ENCODE results near the gene TPP2.
A peak's percentile ranks its signal among the peaks of the same experiment; 100 is the strongest.

TPP2 gene

DNA sequence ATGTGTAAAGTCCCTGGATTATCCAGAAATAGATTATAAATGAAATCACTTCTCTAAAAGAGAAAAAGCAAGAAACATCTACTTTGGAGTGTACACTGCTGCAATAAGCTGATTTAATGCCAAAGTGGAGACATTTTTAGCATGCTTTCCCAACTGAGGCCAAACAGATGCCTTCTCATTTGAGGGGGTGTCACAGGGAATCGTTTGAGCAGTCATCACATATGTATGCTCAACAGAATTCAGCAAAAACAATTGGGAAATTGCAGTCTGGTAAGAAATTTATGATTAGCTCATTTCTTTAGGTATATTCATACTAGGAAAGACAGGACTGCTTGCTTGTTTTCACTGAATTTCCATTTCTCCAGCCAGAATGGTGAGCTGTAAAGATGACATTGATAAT, 27.3 kb upstream of the TPP2 start:
- Histone ChIP-seq H3K4me1 (ENCODE audit: control insufficient read depth, insufficient read depth, low read length) (peaks cover 4% of the 10 kb centered on the region; the same call in 1 of the 2 replicates), H3K27ac (ENCODE audit: low read depth, low read length) (no peak overlapping the region), H3K36me3 (ENCODE audit: control insufficient read depth, insufficient read depth, low read length) (no peaks in the 10 kb centered on the region), H3K4me3 (ENCODE audit: low read depth, low read length) (no peak overlapping the region), H3K9me3 (ENCODE audit: control insufficient read depth, insufficient read depth, low read length) (no peaks in the 10 kb centered on the region), H3K9ac (ENCODE audit: low read depth, low read length) (no peak overlapping the region), H3K27me3 (ENCODE audit: control insufficient read depth, insufficient read depth, low read length) (no peaks in the 10 kb centered on the region)

DNA sequence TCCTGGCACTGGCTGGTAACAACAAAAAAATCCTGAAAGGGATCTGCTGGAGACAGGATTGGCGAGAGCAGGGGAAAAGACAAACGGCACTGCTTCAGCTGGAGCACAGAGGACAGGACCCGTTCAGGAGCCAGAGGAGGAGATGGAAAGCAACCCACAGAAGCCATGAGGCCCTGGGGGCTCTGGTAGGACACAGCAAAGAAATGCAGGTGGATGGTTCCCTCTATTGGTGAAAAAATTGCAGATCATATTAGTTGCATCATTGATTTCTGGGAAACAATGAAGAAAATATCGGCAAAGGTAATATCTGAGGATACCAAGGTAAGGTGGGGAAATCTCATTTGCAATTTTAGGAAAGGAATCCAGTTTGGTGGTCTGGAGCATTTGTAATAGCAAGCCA, 25.7 kb upstream of the TPP2 start:
- Histone ChIP-seq H3K4me3 (ENCODE audit: low read depth, low read length) (no peak overlapping the region), H3K27ac (ENCODE audit: low read depth, low read length) (no peak overlapping the region), H3K9ac (ENCODE audit: low read depth, low read length) (no peak overlapping the region), H3K9me3 (ENCODE audit: control insufficient read depth, insufficient read depth, low read length) (no peaks in the 10 kb centered on the region), H3K36me3 (ENCODE audit: control insufficient read depth, insufficient read depth, low read length) (no peaks in the 10 kb centered on the region), H3K4me1 (ENCODE audit: control insufficient read depth, insufficient read depth, low read length) (peaks cover 4% of the 10 kb centered on the region; the same call in 1 of the 2 replicates), H3K27me3 (ENCODE audit: control insufficient read depth, insufficient read depth, low read length) (no peaks in the 10 kb centered on the region)

DNA sequence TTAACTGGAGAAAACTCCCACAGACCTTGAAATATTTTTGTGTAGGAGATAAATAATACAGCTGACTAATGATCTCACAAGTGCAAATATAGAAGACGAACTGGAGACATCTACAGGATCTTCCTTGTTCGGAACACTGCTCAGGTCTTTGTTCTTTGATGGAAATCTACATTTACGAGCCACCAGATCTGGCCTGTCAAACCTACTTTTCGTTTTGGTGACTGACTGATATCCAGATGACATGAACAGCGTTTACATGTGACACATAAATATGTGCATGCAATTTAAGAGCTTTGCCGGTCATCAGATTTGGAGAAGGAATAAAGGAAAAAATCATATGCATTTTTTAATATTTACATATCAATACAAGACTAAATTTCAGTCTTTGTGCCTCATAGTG, 24.5 kb upstream of the TPP2 start:
- no peak overlapping the region for H3K27ac ChIP-seq (ENCODE audit: low read depth, low read length)
- H3K9me3 ChIP-seq (ENCODE audit: control insufficient read depth, insufficient read depth, low read length), result no peaks in the 10 kb centered on the region
- no peak overlapping the region for H3K4me3 ChIP-seq (ENCODE audit: low read depth, low read length)
- H3K4me1 ChIP-seq (ENCODE audit: control insufficient read depth, insufficient read depth, low read length), result no peaks in the 10 kb centered on the region
- H3K9ac ChIP-seq (ENCODE audit: low read depth, low read length), result no peak overlapping the region
- H3K27me3 ChIP-seq (ENCODE audit: control insufficient read depth, insufficient read depth, low read length), result no peaks in the 10 kb centered on the region
- H3K36me3 ChIP-seq (ENCODE audit: control insufficient read depth, insufficient read depth, low read length), result no peaks in the 10 kb centered on the region

DNA sequence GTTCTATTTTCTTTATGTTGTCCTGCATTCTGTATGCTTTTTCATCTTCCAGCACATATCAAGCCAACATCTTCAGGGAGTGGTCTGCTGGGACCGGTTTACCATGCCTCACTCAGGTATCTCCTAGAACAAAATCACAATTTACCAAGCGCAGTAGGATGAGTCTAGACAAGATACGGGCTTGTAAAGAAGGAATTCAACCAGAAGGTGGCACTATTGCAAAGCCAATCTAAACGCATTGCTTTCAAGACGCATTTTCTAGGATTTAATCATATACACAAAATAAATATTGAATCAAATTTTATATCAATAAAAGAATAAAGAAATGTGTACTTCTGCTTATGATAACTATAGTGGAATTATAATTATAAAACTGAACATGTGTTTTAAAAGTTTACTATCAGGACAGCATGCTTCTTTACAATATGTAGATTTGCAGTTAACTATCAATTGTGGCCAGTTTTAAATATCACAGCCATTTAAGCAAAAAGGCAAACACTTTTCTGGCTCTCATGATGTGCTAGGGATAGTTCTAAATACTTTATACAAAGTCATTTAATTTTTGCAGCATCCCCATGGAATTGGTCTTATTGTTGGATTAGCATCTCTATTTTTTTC, 16.1 kb upstream of the TPP2 start:
- H3K36me3 ChIP-seq (ENCODE audit: control insufficient read depth, insufficient read depth, low read length), result no peaks in the 10 kb centered on the region
- H3K27me3 ChIP-seq (ENCODE audit: control insufficient read depth, insufficient read depth, low read length), result no peaks in the 10 kb centered on the region
- no peak overlapping the region for H3K9ac ChIP-seq (ENCODE audit: low read depth, low read length)
- no peak overlapping the region for H3K4me3 ChIP-seq (ENCODE audit: low read depth, low read length)
- no peaks in the 10 kb centered on the region for H3K9me3 ChIP-seq (ENCODE audit: control insufficient read depth, insufficient read depth, low read length)
- H3K27ac ChIP-seq (ENCODE audit: low read depth, low read length), result no peak overlapping the region
- H3K4me1 ChIP-seq (ENCODE audit: control insufficient read depth, insufficient read depth, low read length), result no peaks in the 10 kb centered on the region

DNA sequence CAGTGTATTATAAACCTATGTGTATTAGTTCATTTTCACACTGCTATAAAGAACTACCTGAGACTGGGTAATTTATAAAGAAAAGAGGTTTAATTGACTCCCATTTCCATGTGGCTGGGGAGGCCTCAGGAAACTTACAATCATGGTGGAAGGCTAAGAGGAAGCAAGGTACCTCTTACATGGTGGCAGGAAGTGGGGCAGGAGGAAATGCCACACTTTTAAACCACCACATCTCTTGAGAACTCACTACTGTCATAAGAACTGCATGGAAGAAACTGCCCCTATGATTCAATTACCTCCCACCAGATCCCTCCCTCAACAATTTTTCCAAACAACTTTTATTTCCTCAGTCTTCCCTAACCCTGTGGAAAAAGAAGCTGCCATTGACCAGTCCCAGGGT, 14.5 kb upstream of the TPP2 start:
- no peaks in the 10 kb centered on the region for H3K9me3 ChIP-seq (ENCODE audit: control insufficient read depth, insufficient read depth, low read length)
- no peak overlapping the region for H3K4me3 ChIP-seq (ENCODE audit: low read depth, low read length)
- no peak overlapping the region for H3K9ac ChIP-seq (ENCODE audit: low read depth, low read length)
- no peaks in the 10 kb centered on the region for H3K36me3 ChIP-seq (ENCODE audit: control insufficient read depth, insufficient read depth, low read length)
- no peak overlapping the region for H3K27ac ChIP-seq (ENCODE audit: low read depth, low read length)
- H3K4me1 ChIP-seq (ENCODE audit: control insufficient read depth, insufficient read depth, low read length), result no peaks in the 10 kb centered on the region
- H3K27me3 ChIP-seq (ENCODE audit: control insufficient read depth, insufficient read depth, low read length), result no peaks in the 10 kb centered on the region

DNA sequence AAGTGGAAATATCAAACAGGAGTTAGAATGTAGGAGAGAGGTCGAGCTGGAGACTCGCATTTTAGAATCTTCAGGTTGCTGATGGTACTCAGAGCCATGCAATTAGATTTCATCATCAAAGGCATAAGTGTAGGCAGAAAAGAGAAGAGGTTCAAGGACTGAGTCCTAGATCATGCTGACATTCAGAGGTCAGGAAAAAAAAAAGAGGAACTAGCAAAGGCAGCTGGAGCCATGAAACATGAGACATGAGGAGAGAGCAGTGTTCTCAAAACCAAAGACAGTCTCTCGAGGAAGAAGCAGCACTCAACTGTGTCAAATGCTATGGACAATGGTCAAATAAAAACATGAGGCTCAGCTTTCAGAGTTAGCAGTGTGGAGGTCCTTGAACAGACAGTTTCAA, 12.4 kb upstream of the TPP2 start:
- no peaks in the 10 kb centered on the region for H3K4me1 ChIP-seq (ENCODE audit: control insufficient read depth, insufficient read depth, low read length)
- no peaks in the 10 kb centered on the region for H3K27me3 ChIP-seq (ENCODE audit: control insufficient read depth, insufficient read depth, low read length)

GRCh38 chr13:102586615-102587014, 10.2 kb upstream of the TPP2 start:
- H3K9ac ChIP-seq (ENCODE audit: low read depth, low read length), result no peak overlapping the region
- no peak overlapping the region for H3K4me3 ChIP-seq (ENCODE audit: low read depth, low read length)
- 0 out of 2 replicates have a peak, but pooled peaks cover under 1% of the 10 kb centered on the region for H3K4me1 ChIP-seq (ENCODE audit: control insufficient read depth, insufficient read depth, low read length)
- H3K36me3 ChIP-seq (ENCODE audit: control insufficient read depth, insufficient read depth, low read length), result no peaks in the 10 kb centered on the region
- no peaks in the 10 kb centered on the region for H3K9me3 ChIP-seq (ENCODE audit: control insufficient read depth, insufficient read depth, low read length)
- no peak overlapping the region for H3K27ac ChIP-seq (ENCODE audit: low read depth, low read length)
- no peaks in the 10 kb centered on the region for H3K27me3 ChIP-seq (ENCODE audit: control insufficient read depth, insufficient read depth, low read length)

More for the DNA sequence above, 12.4 kb upstream of the TPP2 start:
- Histone ChIP-seq H3K36me3 (ENCODE audit: control insufficient read depth, insufficient read depth, low read length) (no peaks in the 10 kb centered on the region), H3K9me3 (ENCODE audit: control insufficient read depth, insufficient read depth, low read length) (no peaks in the 10 kb centered on the region), H3K27ac (ENCODE audit: low read depth, low read length) (no peak overlapping the region), H3K4me3 (ENCODE audit: low read depth, low read length) (no peak overlapping the region), H3K9ac (ENCODE audit: low read depth, low read length) (no peak overlapping the region)

DNA sequence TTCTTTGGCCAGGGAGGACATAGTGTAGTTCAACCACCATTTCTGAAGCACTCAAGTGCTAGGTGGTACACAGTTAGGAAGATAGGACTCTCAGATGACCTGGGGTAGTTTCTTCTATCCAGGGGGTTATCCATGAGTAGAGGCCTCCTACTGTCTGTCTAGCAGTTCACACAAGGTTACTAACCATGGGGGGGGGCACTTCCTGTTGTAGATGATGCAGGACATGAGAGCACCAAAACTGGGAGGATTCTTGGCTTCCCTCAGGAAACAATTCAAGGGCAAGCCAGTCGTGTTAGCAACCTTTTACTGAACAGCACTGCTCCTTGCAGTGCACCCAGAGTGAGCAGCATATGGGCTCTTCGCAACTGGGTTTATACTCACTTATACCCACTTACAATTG, 8.9 kb upstream of the TPP2 start:
- Histone ChIP-seq H3K9ac (ENCODE audit: low read depth, low read length) (no peak overlapping the region), H3K27me3 (ENCODE audit: control insufficient read depth, insufficient read depth, low read length) (no peaks in the 10 kb centered on the region), H3K36me3 (ENCODE audit: control insufficient read depth, insufficient read depth, low read length) (no peaks in the 10 kb centered on the region), H3K4me3 (ENCODE audit: low read depth, low read length) (no peak overlapping the region), H3K27ac (ENCODE audit: low read depth, low read length) (no peak overlapping the region), H3K4me1 (ENCODE audit: control insufficient read depth, insufficient read depth, low read length) (peaks cover 7% of the 10 kb centered on the region), H3K9me3 (ENCODE audit: control insufficient read depth, insufficient read depth, low read length) (no peaks in the 10 kb centered on the region)

DNA sequence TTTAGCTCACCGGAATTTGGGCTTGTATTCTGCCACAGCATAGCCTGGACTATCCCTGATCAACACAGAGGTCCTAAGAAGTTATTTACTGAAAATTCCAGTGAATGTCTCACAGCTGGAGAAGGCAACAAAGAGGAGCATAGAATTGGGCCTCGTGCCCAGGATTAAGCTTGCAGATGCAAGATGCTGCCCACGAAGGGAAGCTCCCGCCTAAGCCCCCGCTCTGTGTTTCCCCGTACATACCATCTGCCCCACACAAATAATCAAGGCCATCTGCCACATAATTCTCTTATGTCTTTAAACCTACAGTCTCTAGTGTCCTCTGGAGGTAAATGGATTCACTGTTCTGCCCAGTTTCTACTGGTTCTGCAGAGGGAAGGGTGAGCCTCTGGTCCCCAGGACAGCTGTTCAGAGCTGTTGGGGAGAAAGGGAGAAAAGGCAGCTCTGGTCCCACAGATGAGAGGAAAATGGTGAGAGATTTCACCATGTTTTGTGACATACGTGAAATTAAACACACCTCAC, 7.4 kb upstream of the TPP2 start:
- H3K27ac ChIP-seq (ENCODE audit: low read depth, low read length), result no peak overlapping the region
- no peak overlapping the region for H3K4me3 ChIP-seq (ENCODE audit: low read depth, low read length)
- H3K36me3 ChIP-seq (ENCODE audit: control insufficient read depth, insufficient read depth, low read length), result no peaks in the 10 kb centered on the region
- peaks cover 9% of the 10 kb centered on the region for H3K4me1 ChIP-seq (ENCODE audit: control insufficient read depth, insufficient read depth, low read length)
- no peak overlapping the region for H3K9ac ChIP-seq (ENCODE audit: low read depth, low read length)
- no peaks in the 10 kb centered on the region for H3K9me3 ChIP-seq (ENCODE audit: control insufficient read depth, insufficient read depth, low read length)
- H3K27me3 ChIP-seq (ENCODE audit: control insufficient read depth, insufficient read depth, low read length), result no peaks in the 10 kb centered on the region

GRCh38 chr13:102591988-102592781, 4.6 kb upstream of the TPP2 start:
- peak overlapping the region; percentile 76 for H3K9ac ChIP-seq (ENCODE audit: low read depth, low read length)
- no peaks in the 10 kb centered on the region for H3K27me3 ChIP-seq (ENCODE audit: control insufficient read depth, insufficient read depth, low read length)
- H3K27ac ChIP-seq (ENCODE audit: low read depth, low read length), result peak overlapping the region; percentile 84
- H3K36me3 ChIP-seq (ENCODE audit: control insufficient read depth, insufficient read depth, low read length), result no peaks in the 10 kb centered on the region
- H3K4me1 ChIP-seq (ENCODE audit: control insufficient read depth, insufficient read depth, low read length), result peaks cover 14% of the 10 kb centered on the region
- peak overlapping the region; percentile 79 for H3K4me3 ChIP-seq (ENCODE audit: low read depth, low read length)
- no peaks in the 10 kb centered on the region for H3K9me3 ChIP-seq (ENCODE audit: control insufficient read depth, insufficient read depth, low read length)

- H3K27ac ChIP-seq (ENCODE audit: low read depth, low read length), result no peak overlapping the region
- no peaks in the 10 kb centered on the region for H3K27me3 ChIP-seq (ENCODE audit: control insufficient read depth, insufficient read depth, low read length)
- no peaks in the 10 kb centered on the region for H3K9me3 ChIP-seq (ENCODE audit: control insufficient read depth, insufficient read depth, low read length)
- no peaks in the 10 kb centered on the region for H3K36me3 ChIP-seq (ENCODE audit: control insufficient read depth, insufficient read depth, low read length)
- peaks cover 14% of the 10 kb centered on the region for H3K4me1 ChIP-seq (ENCODE audit: control insufficient read depth, insufficient read depth, low read length)
- H3K4me3 ChIP-seq (ENCODE audit: low read depth, low read length), result no peak overlapping the region
- H3K9ac ChIP-seq (ENCODE audit: low read depth, low read length), result no peak overlapping the region
These were observed 3.3 kb upstream of the TPP2 start for GRCh38 chr13:102593466-102593865.

Measured in HUES48 (cell line).